ENCODE measurements around the gene SUPT4H1. TPM values are rescaled to one million over a fixed set of nuclear protein-coding genes. Genes with fewer than 3 reads are reported as not detected.
A peak's percentile ranks its signal among the peaks of the same experiment; 100 is the strongest.

SUPT4H1 gene
- total RNA-seq, 2 experiments from 2014 or later = 76.6 to 76.9 TPM

GRCh38 chr17:58330538-58330996 lies 21.4 kb downstream of the SUPT4H1 start:
- intact Hi-C loops (cut with micrococcal nuclease) = loop anchor here (10.0 kb wide), 3 partner anchors 866 to 1434 kb away; no protein-coding TSS in a partner anchor
- Mint-ChIP-seq H3K9me3 (peaks cover 2% of the 10 kb centered on the region), H3K27me3 (ENCODE audit: low read depth) (peaks cover 14% of the 10 kb centered on the region), H3K27ac (peak overlapping the region; percentile 99), H3K36me3 (ENCODE audit: low read depth) (peaks cover 65% of the 10 kb centered on the region), H3K4me3 (peak overlapping the region; percentile 92), H3K4me1 (ENCODE audit: low read depth) (peaks cover 36% of the 10 kb centered on the region)
- CTCF ChIA-PET = interaction anchor here (1.2 to 7.2 kb wide), 2 partner anchors 11 to 13 kb away, joined by 3 to 108 read pairs; no protein-coding TSS in a partner anchor
- DNase-seq = peak; percentile 45

DNA sequence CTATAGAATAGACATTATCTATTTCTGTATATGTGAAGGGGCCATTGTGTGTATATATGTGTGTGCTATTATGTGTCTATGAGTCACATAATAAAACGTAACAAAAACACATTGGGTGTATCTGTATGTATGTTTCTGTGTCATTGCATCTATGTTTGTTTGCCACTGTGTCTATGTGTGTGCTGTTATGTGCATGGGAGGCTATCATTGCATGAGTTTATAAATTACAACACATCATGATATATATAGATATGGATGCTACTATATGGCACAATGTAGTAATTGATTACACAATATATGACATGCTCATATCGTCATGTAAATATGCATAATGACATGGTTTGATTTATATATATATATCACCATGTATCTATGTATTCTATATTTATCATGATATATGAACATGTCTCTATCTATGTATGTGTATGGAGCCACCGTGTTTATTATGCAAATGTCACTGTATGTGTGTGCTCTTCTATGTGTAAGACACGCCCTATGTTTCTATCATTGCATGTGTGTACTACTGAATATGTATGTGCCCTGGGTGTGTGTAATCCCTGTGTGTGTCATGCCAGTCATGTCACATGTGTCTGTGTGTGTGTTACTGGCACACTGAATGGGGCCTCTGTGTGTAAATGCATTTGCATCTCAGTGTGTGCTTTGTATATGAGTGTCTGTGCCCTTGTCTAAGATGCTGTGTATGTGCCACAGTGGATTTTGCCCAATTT lies 22.0 kb downstream of the SUPT4H1 start:
- H3K36me3 Mint-ChIP-seq (ENCODE audit: low read depth) = peaks cover 62% of the 10 kb centered on the region
- intact Hi-C loops (cut with micrococcal nuclease) = loop anchor here (1.0 to 10.0 kb wide), 9 partner anchors 8 to 1435 kb away; partner anchors contain the start of genes RNF43 and SUPT4H1
- peaks cover 40% of the 10 kb centered on the region for H3K4me1 Mint-ChIP-seq (ENCODE audit: low read depth)
- peak overlapping the region; percentile 92 for H3K4me3 Mint-ChIP-seq
- CTCF ChIA-PET = interaction anchor here (1.2 to 7.2 kb wide), 2 partner anchors 12 to 13 kb away, joined by 3 to 108 read pairs; no protein-coding TSS in a partner anchor
- peak; percentile 73 for DNase-seq
- H3K27ac Mint-ChIP-seq = peak overlapping the region; percentile 99
- peaks cover 14% of the 10 kb centered on the region for H3K27me3 Mint-ChIP-seq (ENCODE audit: low read depth)
- H3K9me3 Mint-ChIP-seq = peaks cover 2% of the 10 kb centered on the region

GRCh38 chr17:58329035-58329809 lies 22.8 kb downstream of the SUPT4H1 start:
- CTCF ChIA-PET = interaction anchor here (1.5 kb wide), 1 partner anchor 8 kb away, joined by 7 read pairs; no protein-coding TSS in a partner anchor

DNA sequence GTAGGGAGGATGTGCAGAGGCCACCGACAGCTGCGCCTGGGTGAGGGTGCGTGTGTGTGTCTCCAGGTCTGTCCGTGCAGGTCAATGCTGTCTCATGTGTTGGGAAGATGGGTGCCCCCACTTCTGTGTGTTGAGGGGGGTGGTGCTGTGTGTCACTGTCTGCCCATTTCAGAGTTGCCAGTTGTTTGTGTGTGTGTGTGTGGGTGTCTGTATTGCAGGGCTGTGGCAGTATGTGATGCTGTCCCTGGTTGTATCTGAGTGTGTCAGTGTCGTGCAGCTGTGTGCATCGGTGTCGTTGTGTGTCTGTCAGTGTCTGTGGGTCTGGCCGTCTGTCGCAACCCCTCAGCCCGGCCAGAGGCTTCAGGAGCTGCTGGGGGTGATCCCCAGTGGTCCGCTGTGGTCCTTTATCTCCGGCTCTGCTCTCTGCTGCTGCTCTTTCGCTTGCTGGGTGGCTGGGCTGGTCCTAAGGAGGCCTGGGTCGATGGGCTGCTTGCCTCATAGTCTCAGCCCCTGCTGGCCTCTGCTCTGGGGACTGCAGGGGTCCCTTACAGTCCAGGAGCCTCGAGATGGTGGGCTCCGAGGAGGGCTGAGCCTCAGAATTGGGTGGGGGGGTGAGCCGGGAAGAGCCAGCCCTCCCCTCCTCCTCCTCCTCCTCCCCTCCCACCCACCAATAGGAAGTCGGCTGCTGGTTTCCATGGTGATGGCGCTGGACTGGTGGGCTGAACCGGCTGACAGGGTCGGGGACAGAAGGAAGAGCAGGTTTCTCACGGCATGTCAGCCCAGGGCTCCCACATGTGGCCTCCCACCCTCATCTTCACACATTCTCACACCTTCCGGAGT lies 23.6 kb downstream of the SUPT4H1 start, which contains the start of gene TSPOAP1:
TSPOAP1 (minus strand) TSS at position 601 of the 840 bp plus-strand sequence. CDS start 875 bp downstream, outside the sequence.
- H3K4me1 Mint-ChIP-seq (ENCODE audit: low read depth) = peaks cover 40% of the 10 kb centered on the region
- intact Hi-C loops (cut with micrococcal nuclease) = loop anchor here (1.0 to 2.0 kb wide), 6 partner anchors 10 to 89 kb away; partner anchors contain the start of genes RNF43 and SUPT4H1
- H3K27me3 Mint-ChIP-seq (ENCODE audit: low read depth) = peaks cover 14% of the 10 kb centered on the region
- H3K27ac Mint-ChIP-seq = peak within 1 kb of the TSS; percentile 99
- peak; percentile 92 for DNase-seq
- CTCF ChIA-PET = interaction anchor here (1.0 to 3.8 kb wide), 7 partner anchors 9 to 89 kb away, joined by 3 to 37 read pairs (median 7); partner anchors contain the start of gene RNF43
- peaks cover 51% of the 10 kb centered on the region for H3K36me3 Mint-ChIP-seq (ENCODE audit: low read depth)
- peak within 1 kb of the TSS; percentile 92 for H3K4me3 Mint-ChIP-seq
- H3K9me3 Mint-ChIP-seq = peaks cover 2% of the 10 kb centered on the region

More at GRCh38 chr17:58329035-58329809, 22.8 kb downstream of the SUPT4H1 start:
- H3K9me3 Mint-ChIP-seq = peaks cover 2% of the 10 kb centered on the region
- peak; percentile 91 for DNase-seq
- H3K4me1 Mint-ChIP-seq (ENCODE audit: low read depth) = peaks cover 40% of the 10 kb centered on the region
- peaks cover 14% of the 10 kb centered on the region for H3K27me3 Mint-ChIP-seq (ENCODE audit: low read depth)
- H3K27ac Mint-ChIP-seq = peak overlapping the region; percentile 99
- H3K36me3 Mint-ChIP-seq (ENCODE audit: low read depth) = peaks cover 55% of the 10 kb centered on the region
- H3K4me3 Mint-ChIP-seq = peak overlapping the region; percentile 92
- intact Hi-C loops (cut with micrococcal nuclease) = loop anchor here (1.0 to 2.0 kb wide), 6 partner anchors 9 to 88 kb away; partner anchors contain the start of genes RNF43 and SUPT4H1

DNA sequence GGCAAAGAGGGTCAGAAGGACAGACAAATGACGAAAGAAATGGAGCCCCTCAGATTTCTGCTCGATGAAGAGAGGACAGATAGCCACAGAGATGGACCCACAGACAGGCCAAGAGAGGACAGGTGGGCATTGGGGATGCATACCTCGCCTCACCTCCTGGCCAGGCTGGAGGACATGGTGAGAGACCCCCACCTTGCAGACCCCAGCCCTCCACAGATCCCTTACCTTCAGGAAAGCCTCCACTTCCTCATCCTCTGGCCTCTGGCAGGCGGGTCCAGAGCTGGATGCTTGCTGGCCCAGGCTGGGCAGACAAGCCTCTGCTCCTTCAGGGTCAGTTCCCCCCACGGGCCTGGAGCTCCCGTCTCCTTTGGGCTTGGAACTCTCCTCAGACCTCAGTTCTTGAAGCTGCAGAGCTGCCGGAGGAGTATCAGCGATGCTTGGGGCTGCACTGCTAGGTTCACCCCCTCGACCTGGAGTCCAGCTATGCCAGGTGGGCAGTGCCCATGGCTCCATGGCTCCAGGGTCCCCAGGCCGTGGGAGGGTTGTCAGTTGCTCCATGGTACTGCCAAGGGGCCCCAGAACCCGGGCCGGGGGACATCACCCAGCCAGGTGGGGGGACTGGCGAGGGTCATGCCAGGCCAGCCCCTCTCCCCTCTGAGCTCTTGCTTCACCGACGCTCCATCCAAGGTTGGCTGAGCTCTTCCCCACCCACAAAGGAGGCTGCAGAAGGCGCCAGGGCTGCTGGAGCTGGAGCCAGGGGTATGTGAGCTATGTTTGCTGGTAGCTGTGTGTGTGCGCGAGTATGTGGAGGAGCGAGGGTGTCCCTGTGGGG lies 24.4 kb downstream of the SUPT4H1 start:
- Mint-ChIP-seq H3K27ac (peak overlapping the region; percentile 99), H3K9me3 (peaks cover 2% of the 10 kb centered on the region), H3K36me3 (ENCODE audit: low read depth) (peaks cover 43% of the 10 kb centered on the region), H3K4me3 (peak overlapping the region; percentile 92), H3K4me1 (ENCODE audit: low read depth) (peaks cover 40% of the 10 kb centered on the region), H3K27me3 (ENCODE audit: low read depth) (peaks cover 14% of the 10 kb centered on the region)
- DNase-seq = peak; percentile 71
- CTCF ChIA-PET = interaction anchor here (1.0 to 3.8 kb wide), 7 partner anchors 9 to 90 kb away, joined by 3 to 37 read pairs (median 7); partner anchors contain the start of gene RNF43
- intact Hi-C loops (cut with micrococcal nuclease) = loop anchor here (2.0 kb wide), 1 partner anchor 25 kb away; the partner anchor contains the start of gene SUPT4H1

DNA sequence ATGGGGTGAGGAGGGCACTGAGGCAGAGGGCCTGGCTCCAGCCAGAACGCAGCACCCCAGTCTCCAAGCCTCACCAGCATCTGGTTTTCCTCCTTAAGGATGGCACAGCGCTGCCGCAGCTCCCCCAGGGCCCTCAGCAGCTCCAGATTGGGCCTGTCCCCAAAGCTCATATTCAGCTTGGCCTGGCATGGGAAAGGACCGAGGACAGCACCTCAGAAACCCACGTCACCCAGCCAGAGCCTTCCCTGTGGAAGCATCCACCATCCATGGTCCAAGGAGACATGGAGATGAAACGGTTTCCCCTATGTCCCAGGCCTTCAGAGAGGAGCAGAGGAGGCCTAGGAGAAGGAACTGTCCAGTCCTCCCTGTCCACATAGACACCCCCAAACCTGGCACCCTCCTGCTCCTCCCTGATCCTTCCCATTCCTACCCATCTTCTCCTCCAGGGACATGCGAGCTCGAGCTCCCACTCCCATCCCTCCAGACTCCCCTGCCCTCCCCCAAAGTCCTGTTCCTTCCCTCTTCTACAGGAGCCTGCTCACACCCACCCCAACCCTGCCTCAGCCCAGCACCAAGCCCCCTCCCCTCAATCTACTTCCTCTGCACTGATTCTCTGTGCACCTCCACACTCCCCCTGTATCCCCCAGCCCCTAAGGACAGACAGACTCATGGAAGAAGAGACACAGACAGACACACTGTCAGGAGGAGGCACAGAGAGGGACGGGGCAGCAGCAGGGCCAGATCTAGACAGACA lies 25.2 kb downstream of the SUPT4H1 start:
- DNase-seq = peak; percentile 38
- H3K36me3 Mint-ChIP-seq (ENCODE audit: low read depth) = peaks cover 39% of the 10 kb centered on the region

GRCh38 chr17:58325976-58326468 lies 26.0 kb downstream of the SUPT4H1 start:
- no peak overlapping the region for H3K27ac Mint-ChIP-seq
- intact Hi-C loops (cut with micrococcal nuclease) = no loop called here
- peaks cover 33% of the 10 kb centered on the region for H3K36me3 Mint-ChIP-seq (ENCODE audit: low read depth)
- DNase-seq = peak; percentile 42
- H3K4me3 Mint-ChIP-seq = peak overlapping the region; percentile 5
- H3K4me1 Mint-ChIP-seq (ENCODE audit: low read depth) = peaks cover 35% of the 10 kb centered on the region
- peaks cover 4% of the 10 kb centered on the region for H3K27me3 Mint-ChIP-seq (ENCODE audit: low read depth)
- no peaks in the 10 kb centered on the region for H3K9me3 Mint-ChIP-seq
- CTCF ChIA-PET = interaction anchor here (0.8 to 3.8 kb wide), 7 partner anchors 9 to 91 kb away, joined by 4 to 37 read pairs (median 8); partner anchors contain the start of gene RNF43

More for the DNA sequence above, 25.2 kb downstream of the SUPT4H1 start:
- Mint-ChIP-seq H3K9me3 (no peaks in the 10 kb centered on the region), H3K27ac (peak overlapping the region; percentile 99), H3K4me1 (ENCODE audit: low read depth) (peaks cover 37% of the 10 kb centered on the region), H3K4me3 (peak overlapping the region; percentile 13), H3K27me3 (ENCODE audit: low read depth) (peaks cover 8% of the 10 kb centered on the region)
- CTCF ChIA-PET = interaction anchor here (0.8 to 3.8 kb wide), 7 partner anchors 9 to 91 kb away, joined by 4 to 37 read pairs (median 8); partner anchors contain the start of gene RNF43
- intact Hi-C loops (cut with micrococcal nuclease) = no loop called here

DNA sequence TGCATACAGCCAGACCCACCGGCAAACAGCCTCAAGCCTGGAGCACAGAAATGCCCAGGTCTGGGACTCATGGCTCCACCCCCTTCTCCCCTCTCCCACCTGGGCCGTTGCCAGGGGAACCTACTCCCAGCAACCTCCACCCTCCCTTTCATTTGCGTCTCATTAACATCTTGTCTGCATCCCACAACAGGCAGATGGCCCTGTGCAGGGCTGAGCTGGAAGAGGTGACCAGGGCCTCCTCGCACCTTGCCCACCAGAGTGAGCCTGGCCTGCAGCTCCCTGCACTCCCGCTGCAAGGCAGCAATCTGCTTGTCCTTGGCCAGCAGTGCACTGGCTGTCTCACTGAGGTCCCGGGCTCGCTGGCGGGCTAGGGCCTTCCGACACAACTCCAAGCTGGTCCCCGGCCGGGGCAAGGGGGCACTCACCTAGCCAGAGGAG lies 26.7 kb downstream of the SUPT4H1 start:
- intact Hi-C loops (cut with micrococcal nuclease) = no loop called here
- CTCF ChIA-PET = interaction anchor here (1.4 to 3.8 kb wide), 6 partner anchors 8 to 76 kb away, joined by 4 to 37 read pairs (median 10); no protein-coding TSS in a partner anchor

DNA sequence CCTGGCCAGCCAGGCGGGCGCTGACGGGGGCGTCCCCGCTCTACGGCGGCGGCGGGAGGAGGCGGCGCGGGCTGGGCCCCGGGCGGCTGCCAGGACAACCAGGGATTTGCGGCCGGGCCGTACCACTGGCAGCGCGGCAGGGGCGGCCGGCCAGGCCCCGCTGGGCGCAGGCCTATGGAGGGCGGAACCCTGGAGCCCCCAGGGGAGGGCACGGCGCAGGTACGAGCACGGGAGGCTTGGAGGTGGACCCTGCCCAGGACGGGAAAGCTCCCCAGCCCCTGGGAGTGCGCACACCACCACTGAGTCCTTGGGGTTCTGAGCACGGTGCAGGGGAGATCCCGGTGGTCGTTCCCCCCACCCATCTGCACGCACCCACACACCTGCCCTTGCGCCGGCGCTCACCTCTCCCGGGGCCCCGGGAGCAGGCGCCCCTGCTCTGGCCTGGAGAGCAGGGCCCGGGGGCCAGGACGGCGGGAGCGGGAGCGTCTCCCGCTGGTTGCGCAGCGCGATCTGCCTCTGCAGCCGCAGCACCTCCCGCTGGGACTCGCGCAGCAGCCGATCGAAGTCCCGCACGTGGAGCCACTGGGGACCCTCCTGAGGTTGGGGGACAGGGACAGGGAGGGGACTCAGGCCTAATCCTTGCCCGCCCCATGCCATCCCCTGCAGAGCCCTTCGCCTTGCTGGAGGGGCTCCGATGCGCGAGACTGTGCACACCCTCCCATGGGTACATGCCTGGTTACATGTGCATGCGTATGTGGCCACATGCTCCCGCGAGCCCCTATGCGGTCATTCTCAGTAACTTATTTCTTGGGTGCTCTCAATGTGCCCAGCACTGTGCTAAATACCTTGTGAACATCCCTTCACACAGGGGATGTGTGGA lies 27.4 kb downstream of the SUPT4H1 start:
- CTCF ChIA-PET = interaction anchor here (1.4 to 3.8 kb wide), 3 partner anchors 7 to 26 kb away, joined by 4 to 37 read pairs (median 32); no protein-coding TSS in a partner anchor
- Mint-ChIP-seq H3K4me1 (ENCODE audit: low read depth) (peaks cover 33% of the 10 kb centered on the region), H3K9me3 (no peaks in the 10 kb centered on the region), H3K4me3 (peak overlapping the region; percentile 32), H3K27me3 (ENCODE audit: low read depth) (peaks cover 4% of the 10 kb centered on the region), H3K36me3 (ENCODE audit: low read depth) (peaks cover 21% of the 10 kb centered on the region), H3K27ac (peak overlapping the region; percentile 43)
- intact Hi-C loops (cut with micrococcal nuclease) = no loop called here
- DNase-seq = no peak

More for the DNA sequence above, 26.7 kb downstream of the SUPT4H1 start:
- Mint-ChIP-seq H3K27me3 (ENCODE audit: low read depth) (peaks cover 4% of the 10 kb centered on the region), H3K4me1 (ENCODE audit: low read depth) (peaks cover 35% of the 10 kb centered on the region), H3K36me3 (ENCODE audit: low read depth) (peaks cover 26% of the 10 kb centered on the region), H3K9me3 (no peaks in the 10 kb centered on the region), H3K27ac (peak overlapping the region; percentile 43), H3K4me3 (peak overlapping the region; percentile 32)
- peak; percentile 35 for DNase-seq
